Endodermal cell (in vitro differentiated cells): ENCODE results near the gene ELN. TPM values are rescaled to one million over a fixed set of nuclear protein-coding genes. Genes with fewer than 3 reads are reported as not detected.
A peak's percentile ranks its signal among the peaks of the same experiment; 100 is the strongest.

ENCODE experiments used
- DNase-seq: peaks from one replicate; pipeline ENCODE4 v3.0.0-alpha.2; 2017
- H3K27ac ChIP-seq: 2 replicates; pipeline ENCODE4 v1.5.1; 2013; ENCODE audit warnings: mild to moderate bottlenecking, low read depth, low read length, moderate library complexity
- H3K27me3 ChIP-seq: 2 replicates; pipeline ENCODE4 v1.6.1; 2013; ENCODE audit warnings: mild to moderate bottlenecking, low read length, moderate library complexity; ENCODE audit not compliant: insufficient read depth, control insufficient read depth, poor library complexity, severe bottlenecking
- H3K36me3 ChIP-seq: 2 replicates; pipeline ENCODE4 v1.7.0; 2013; ENCODE audit warnings: mild to moderate bottlenecking, low read length, moderate library complexity; ENCODE audit not compliant: control insufficient read depth, insufficient read depth
- H3K4me1 ChIP-seq: one replicate; pipeline ENCODE4 v1.7.0; 2013; ENCODE audit warnings: low read length; ENCODE audit not compliant: control insufficient read depth, insufficient read depth
- H3K4me3 ChIP-seq: 2 replicates; pipeline ENCODE4 v1.5.1; 2013; ENCODE audit warnings: mild to moderate bottlenecking, low read length, moderate library complexity
- H3K9ac ChIP-seq: 2 replicates; pipeline ENCODE4 v1.6.1; 2013; ENCODE audit warnings: mild to moderate bottlenecking, low read length, moderate library complexity; ENCODE audit not compliant: poor library complexity, severe bottlenecking; ENCODE audit errors: extremely low read depth
- H3K9me3 ChIP-seq: 2 replicates; pipeline ENCODE4 v1.6.1; 2013; ENCODE audit warnings: mild to moderate bottlenecking, low read length, moderate library complexity; ENCODE audit not compliant: control insufficient read depth
- H3K27ac Mint-ChIP-seq: 2 replicates; pipeline ENCODE4 v1.8.0; 2020; ENCODE audit warnings: mixed read lengths
- H3K27me3 Mint-ChIP-seq: 2 replicates; pipeline ENCODE4 v1.8.0; 2021; ENCODE audit warnings: mild to moderate bottlenecking, mixed read lengths; ENCODE audit not compliant: insufficient read depth
- H3K36me3 Mint-ChIP-seq: 2 replicates; pipeline ENCODE4 v1.8.0; 2020; ENCODE audit warnings: low read depth, mixed read lengths
- H3K4me1 Mint-ChIP-seq: 2 replicates; pipeline ENCODE4 v1.8.0; 2020; ENCODE audit warnings: mixed read lengths
- H3K4me3 Mint-ChIP-seq: 2 replicates; pipeline ENCODE4 v1.8.0; 2020; ENCODE audit warnings: mild to moderate bottlenecking, moderate library complexity, mixed read lengths
- H3K9me3 Mint-ChIP-seq: 2 replicates; pipeline ENCODE4 v1.8.0; 2020; ENCODE audit warnings: mild to moderate bottlenecking, mixed read lengths
- WGBS, 2 experiments: methylation state at CpG; one replicate each; pipeline versions ENCODE4 v1.1.5 to v1.1.7; 2013; ENCODE audit warnings: missing lambda C conversion rate in 2 of 2, mixed read lengths in 1 of 2; ENCODE audit not compliant: insufficient coverage in 1 of 2, insufficient read length in 1 of 2; 5-methylcytosine and 5-hydroxymethylcytosine counted together
- total RNA-seq, 2 donors: library from RNA; stranded (reverse); fragmentation: NEBNext Ultra II Directional in 1 of 2; extraction: Animal tissue kit (Norgen Biotek cat#: 25700) in 1 of 2; gene quantifications; 2 replicates in 1 of 2; 3 replicates in 1 of 2; pipeline ENCODE4 v1.2.1, GENCODE V29; 2021
- TF ChIP-seq, protein P1 (sequence below): fragments of 200-600 bp; sonication (generic); conservative IDR thresholded peaks from 2 replicates; pipeline ENCODE4 v1.5.0; 2021; ENCODE audit warnings: antibody characterized with exemption, mild to moderate bottlenecking

Gene ELN
- total RNA-seq, 2 donors from 2014 or later = 0.70 to 1.6 TPM

DNA sequence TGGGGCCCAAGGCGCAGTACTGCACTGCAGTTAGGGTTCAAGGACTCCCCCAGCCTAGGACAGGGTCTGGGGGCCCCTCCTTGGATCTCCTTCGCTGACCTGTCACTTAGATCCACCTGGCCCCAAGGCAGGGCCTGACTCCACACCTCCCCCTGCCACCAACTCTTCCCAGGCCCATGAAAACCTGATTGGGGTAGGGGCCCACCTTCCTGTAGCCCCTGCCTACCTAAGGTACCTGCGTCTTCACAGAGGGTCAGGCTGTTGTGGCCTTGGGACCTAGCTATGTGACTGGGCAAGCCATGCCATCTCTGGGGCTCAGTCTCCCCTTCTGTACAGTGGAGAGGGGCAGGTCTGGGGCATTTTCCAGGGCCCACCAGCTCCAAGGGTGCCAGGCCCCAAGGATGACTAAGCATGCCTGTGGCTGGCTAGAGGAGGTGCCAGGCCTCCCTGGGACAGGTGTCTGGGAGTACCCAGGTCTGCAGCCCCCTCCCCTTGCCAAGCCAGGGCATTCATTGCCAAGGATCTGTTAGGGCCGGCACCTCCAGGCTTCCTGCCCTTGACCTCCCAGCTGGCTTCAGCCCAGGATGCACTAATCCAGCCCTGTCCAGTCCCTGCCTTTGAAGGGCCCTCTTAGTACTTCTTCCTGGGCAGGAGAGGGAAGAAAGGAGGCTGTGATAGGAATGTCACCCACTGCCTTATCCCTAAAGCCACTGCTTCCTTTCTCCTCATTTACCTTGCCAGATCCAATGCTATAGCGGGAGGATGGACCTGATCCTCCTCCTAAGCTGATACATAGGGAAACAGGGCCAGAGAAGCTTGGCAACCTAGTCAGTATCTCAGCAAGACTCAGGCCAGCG is 57.0 kb downstream of the ELN start:
- H3K4me1 Mint-ChIP-seq = no peaks in the 10 kb centered on the region
- H3K36me3 ChIP-seq = peaks cover 22% of the 10 kb centered on the region
- H3K36me3 Mint-ChIP-seq = peaks cover 35% of the 10 kb centered on the region
- H3K9me3 Mint-ChIP-seq = no peaks in the 10 kb centered on the region
- H3K27ac ChIP-seq = no peak overlapping the region
- H3K9ac ChIP-seq = peak overlapping the region; percentile 62
- H3K27me3 ChIP-seq = no peaks in the 10 kb centered on the region
- WGBS, 2 experiments = 66 to 72% methylated on average over 3 to 6 of the region's 6 CpGs
- H3K4me1 ChIP-seq = peaks cover 10% of the 10 kb centered on the region
- TF ChIP-seq, protein P1, sequence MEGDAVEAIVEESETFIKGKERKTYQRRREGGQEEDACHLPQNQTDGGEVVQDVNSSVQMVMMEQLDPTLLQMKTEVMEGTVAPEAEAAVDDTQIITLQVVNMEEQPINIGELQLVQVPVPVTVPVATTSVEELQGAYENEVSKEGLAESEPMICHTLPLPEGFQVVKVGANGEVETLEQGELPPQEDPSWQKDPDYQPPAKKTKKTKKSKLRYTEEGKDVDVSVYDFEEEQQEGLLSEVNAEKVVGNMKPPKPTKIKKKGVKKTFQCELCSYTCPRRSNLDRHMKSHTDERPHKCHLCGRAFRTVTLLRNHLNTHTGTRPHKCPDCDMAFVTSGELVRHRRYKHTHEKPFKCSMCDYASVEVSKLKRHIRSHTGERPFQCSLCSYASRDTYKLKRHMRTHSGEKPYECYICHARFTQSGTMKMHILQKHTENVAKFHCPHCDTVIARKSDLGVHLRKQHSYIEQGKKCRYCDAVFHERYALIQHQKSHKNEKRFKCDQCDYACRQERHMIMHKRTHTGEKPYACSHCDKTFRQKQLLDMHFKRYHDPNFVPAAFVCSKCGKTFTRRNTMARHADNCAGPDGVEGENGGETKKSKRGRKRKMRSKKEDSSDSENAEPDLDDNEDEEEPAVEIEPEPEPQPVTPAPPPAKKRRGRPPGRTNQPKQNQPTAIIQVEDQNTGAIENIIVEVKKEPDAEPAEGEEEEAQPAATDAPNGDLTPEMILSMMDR = no peak
- no peaks in the 10 kb centered on the region for H3K27me3 Mint-ChIP-seq
- peak overlapping the region; percentile 84 for H3K4me3 ChIP-seq
- peak overlapping the region; percentile 84 for H3K27ac Mint-ChIP-seq
- H3K4me3 Mint-ChIP-seq = peak overlapping the region; percentile 78
- H3K9me3 ChIP-seq = no peaks in the 10 kb centered on the region
- no peak for DNase-seq

DNA sequence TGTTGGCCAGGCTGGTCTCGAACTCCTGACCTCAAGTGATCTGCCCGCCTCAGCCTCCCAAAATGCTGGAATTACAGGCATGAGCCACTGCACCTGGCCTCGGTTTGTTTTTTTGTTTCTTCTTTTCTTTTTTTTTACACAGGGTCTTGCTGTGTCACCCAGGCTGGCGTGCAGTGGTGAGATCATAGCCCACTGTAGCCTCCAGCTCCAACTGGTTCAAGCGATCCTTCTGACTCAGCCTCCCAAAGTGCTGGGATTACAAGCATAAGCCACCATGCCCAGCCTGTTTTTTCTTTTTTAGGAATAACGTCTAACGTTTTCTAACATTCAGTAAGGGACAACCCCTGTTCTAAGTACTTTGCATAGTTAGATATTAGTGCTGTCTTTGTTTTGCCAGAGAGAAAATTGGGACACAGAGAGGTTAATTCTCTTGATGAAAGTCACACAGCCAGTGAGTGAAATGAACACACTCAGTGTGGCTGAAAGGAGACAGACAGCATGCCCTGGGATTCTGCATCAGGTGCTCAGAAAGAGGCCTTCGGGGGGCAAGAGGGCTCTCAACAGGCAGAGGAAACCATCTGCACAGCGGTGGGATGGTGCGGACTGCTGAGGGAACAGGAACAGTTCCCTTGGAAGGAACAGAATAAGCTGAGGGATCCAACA is 59.9 kb downstream of the ELN start:
- no peak overlapping the region for H3K4me3 Mint-ChIP-seq
- H3K9ac ChIP-seq = no peak overlapping the region
- no peaks in the 10 kb centered on the region for H3K9me3 Mint-ChIP-seq
- no peak overlapping the region for H3K4me3 ChIP-seq
- peaks cover 33% of the 10 kb centered on the region for H3K36me3 ChIP-seq
- peaks cover 37% of the 10 kb centered on the region for H3K36me3 Mint-ChIP-seq
- peaks cover 10% of the 10 kb centered on the region for H3K4me1 ChIP-seq
- no peak overlapping the region for H3K27ac Mint-ChIP-seq
- WGBS, 2 experiments = 90 to 95% methylated on average over 10 of the region's 10 CpGs
- no peaks in the 10 kb centered on the region for H3K4me1 Mint-ChIP-seq
- no peaks in the 10 kb centered on the region for H3K27me3 Mint-ChIP-seq
- TF ChIP-seq, protein P1 = no peak
- H3K9me3 ChIP-seq = no peaks in the 10 kb centered on the region
- no peak overlapping the region for H3K27ac ChIP-seq
- no peak for DNase-seq
- no peaks in the 10 kb centered on the region for H3K27me3 ChIP-seq

- H3K27me3 Mint-ChIP-seq = no peaks in the 10 kb centered on the region
Measured at GRCh38 chr7:74092321-74092963, 64.5 kb downstream of the ELN start.

More at GRCh38 chr7:74092321-74092963, 64.5 kb downstream of the ELN start:
- Histone ChIP-seq H3K27ac (peak overlapping the region; percentile 89), H3K9me3 (peaks cover 7% of the 10 kb centered on the region), H3K9ac (no peak overlapping the region), H3K4me1 (peaks cover 14% of the 10 kb centered on the region), H3K4me3 (no peak overlapping the region), H3K36me3 (peaks cover 38% of the 10 kb centered on the region), H3K27me3 (no peaks in the 10 kb centered on the region)
- Mint-ChIP-seq H3K36me3 (peaks cover 36% of the 10 kb centered on the region), H3K4me1 (peaks cover 12% of the 10 kb centered on the region), H3K9me3 (peaks cover 3% of the 10 kb centered on the region), H3K27ac (peak overlapping the region; percentile 61), H3K4me3 (no peak overlapping the region)
- 88 to 90% methylated on average over 10 to 13 of the region's 13 CpGs for WGBS, 2 experiments
- TF ChIP-seq, protein P1 = no peak
- DNase-seq = peak; percentile 62
